CD4-positive, alpha-beta T cell (primary cell): ENCODE results near the gene SFSWAP. TPM values are rescaled to one million over a fixed set of nuclear protein-coding genes. Genes with fewer than 3 reads are reported as not detected.
"Not testable (repeated sequence)": the region's sequence is repeated elsewhere in the genome, so short reads cannot be mapped to it uniquely, and the experiment has no call there.

ENCODE experiments used
- ATAC-seq: fragments of 200-7000 bp; cut with Tn5 transposase; one replicate; pipeline ENCODE4 v1.10.0; 2022; ENCODE audit warnings: mild to moderate bottlenecking; ENCODE audit not compliant: poor library complexity
- CTCF ChIA-PET: fragments of 350-600 bp; sonication (Branson Sonifier 250); formaldehyde crosslinking; loops from one replicate; lab custom pipeline; 2021; ENCODE audit warnings: antibody characterized with exemption, inconsistent platforms; lab: Charles Lee
- POLR2A ChIA-PET: fragments of 350-600 bp; sonication (Branson Sonifier 250); formaldehyde crosslinking; loops from one replicate; lab custom pipeline; 2021; ENCODE audit warnings: antibody characterized with exemption, inconsistent platforms; lab: Charles Lee
- DNase-seq, 14 experiments: peaks; one replicate each; pipeline ENCODE4 v3.0.0-alpha.2; 2013 to 2020; ENCODE audit warnings: mixed read lengths in 2 of 14
- H3K27ac ChIP-seq, 2 donors: one replicate each; pipeline versions ENCODE4 v1.5.1 to v1.7.0; 2013; ENCODE audit warnings: low read length in 2 of 2, low read depth in 1 of 2, mild to moderate bottlenecking in 1 of 2
- H3K27me3 ChIP-seq, 2 experiments: 1 replicate in 1 of 2; 2 replicates in 1 of 2; pipeline versions ENCODE4 v1.6.1 to v1.7.0; 2013; ENCODE audit warnings: low read length in 2 of 2, control low read depth in 1 of 2, mild to moderate bottlenecking in 1 of 2, moderate library complexity in 1 of 2; ENCODE audit not compliant: insufficient read depth in 2 of 2, control insufficient read depth in 1 of 2
- H3K36me3 ChIP-seq: one replicate; pipeline ENCODE4 v1.6.1; 2013; ENCODE audit warnings: low read length, control low read depth; ENCODE audit not compliant: insufficient read depth
- H3K4me1 ChIP-seq: one replicate; pipeline ENCODE4 v1.6.1; 2013; ENCODE audit warnings: low read length, control low read depth; ENCODE audit not compliant: insufficient read depth
- H3K4me3 ChIP-seq: one replicate; pipeline ENCODE4 v1.5.1; 2013; ENCODE audit warnings: mild to moderate bottlenecking, low read length, moderate library complexity
- H3K9me3 ChIP-seq, 2 experiments: 1 replicate in 1 of 2; 2 replicates in 1 of 2; pipeline versions ENCODE4 v1.6.1 to v1.7.0; 2013; ENCODE audit warnings: low read length in 2 of 2, mild to moderate bottlenecking in 2 of 2, control low read depth in 1 of 2, moderate library complexity in 1 of 2; ENCODE audit not compliant: control insufficient read depth in 1 of 2, insufficient read depth in 1 of 2
- H3K27ac Mint-ChIP-seq: one replicate; pipeline ENCODE4 v1.8.0; 2020; ENCODE audit warnings: mixed read lengths
- H3K27me3 Mint-ChIP-seq: one replicate; pipeline ENCODE4 v1.8.0; 2021; ENCODE audit warnings: mixed read lengths
- H3K36me3 Mint-ChIP-seq: one replicate; pipeline ENCODE4 v1.8.0; 2021; ENCODE audit warnings: low read depth, mixed read lengths
- H3K4me1 Mint-ChIP-seq: one replicate; pipeline ENCODE4 v1.8.0; 2021; ENCODE audit warnings: low read depth, mixed read lengths
- H3K4me3 Mint-ChIP-seq: one replicate; pipeline ENCODE4 v1.8.0; 2020; ENCODE audit warnings: mild to moderate bottlenecking, mixed read lengths
- H3K9me3 Mint-ChIP-seq: one replicate; pipeline ENCODE4 v1.8.0; 2020; ENCODE audit warnings: mixed read lengths
- CTCF ChIP-seq: fragments of 200-600 bp; IDR thresholded peaks from one replicate; pipeline ENCODE4 v1.8.0; 2022; ENCODE audit warnings: antibody characterized with exemption, mild to moderate bottlenecking
- intact Hi-C, 2 experiments: fragments of 100-400 bp; cut with DNase I in 1 of 2; cut with micrococcal nuclease in 1 of 2; formaldehyde crosslinking; loops; one replicate each; pipeline versions ENCODE4 v1.15.1 to v1.9.0; 2023 to 2025; cut with DNase I, micrococcal nuclease
- total RNA-seq, 174 experiments: library from RNA in 2 of 174; stranded (reverse) in 2 of 174; gene quantifications; one replicate each; pipeline ENCODE4 v1.2.3 and lab custom pipeline; 2021 to 2026

SFSWAP gene
- total RNA-seq, 2 experiments from 2014 or later = 88.7 to 98.4 TPM

- no peak overlapping the region for H3K4me3 Mint-ChIP-seq
- no peak overlapping the region for H3K27ac Mint-ChIP-seq
- no peaks in the 10 kb centered on the region for H3K9me3 ChIP-seq
- ChIA-PET CTCF (interaction anchor here (0.8 to 1.6 kb wide), 2 partner anchors 10 to 23 kb away, joined by 4 read pairs; no protein-coding TSS in a partner anchor), POLR2A (interaction anchor here (1.3 kb wide), 1 partner anchor 13 kb away, joined by 5 read pairs; no protein-coding TSS in a partner anchor)
- H3K4me1 ChIP-seq = no peaks in the 10 kb centered on the region
- no peaks in the 10 kb centered on the region for H3K27me3 ChIP-seq
- no peak for DNase-seq
- no peaks in the 10 kb centered on the region for H3K27me3 Mint-ChIP-seq
- H3K36me3 Mint-ChIP-seq = peaks cover 89% of the 10 kb centered on the region
- no peak overlapping the region for H3K27ac ChIP-seq
- ATAC-seq = no peak
- intact Hi-C loops = no loop called here
- TF ChIP-seq CTCF = no peak
- H3K4me1 Mint-ChIP-seq = no peaks in the 10 kb centered on the region
- H3K9me3 Mint-ChIP-seq = no peaks in the 10 kb centered on the region
- H3K36me3 ChIP-seq = peaks cover 64% of the 10 kb centered on the region
- H3K4me3 ChIP-seq = no peak overlapping the region
These were observed 26.4 kb downstream of the SFSWAP start for GRCh38 chr12:131737150-131737827.

GRCh38 chr12:131738196-131738595, 27.3 kb downstream of the SFSWAP start:
- ATAC-seq = no peak
- Histone ChIP-seq H3K36me3 (peaks cover 64% of the 10 kb centered on the region), H3K4me3 (no peak overlapping the region), H3K27me3 (no peaks in the 10 kb centered on the region), H3K9me3 (peaks cover 0 to 1% of the 10 kb centered on the region in 2 experiments), H3K27ac (no peak overlapping the region), H3K4me1 (no peaks in the 10 kb centered on the region)
- peaks cover 89% of the 10 kb centered on the region for H3K36me3 Mint-ChIP-seq
- peaks cover 2% of the 10 kb centered on the region for H3K9me3 Mint-ChIP-seq
- no peak for TF ChIP-seq CTCF
- no peaks in the 10 kb centered on the region for H3K4me1 Mint-ChIP-seq
- intact Hi-C loops = no loop called here
- POLR2A ChIA-PET = interaction anchor here (1.3 kb wide), 1 partner anchor 12 kb away, joined by 5 read pairs; no protein-coding TSS in a partner anchor
- CTCF ChIA-PET = interaction anchor here (0.8 to 1.6 kb wide), 2 partner anchors 11 to 22 kb away, joined by 4 read pairs; no protein-coding TSS in a partner anchor
- no peak overlapping the region for H3K27ac Mint-ChIP-seq
- no peak for DNase-seq
- no peak overlapping the region for H3K4me3 Mint-ChIP-seq
- H3K27me3 Mint-ChIP-seq = no peaks in the 10 kb centered on the region

- no peaks in the 10 kb centered on the region for H3K27me3 ChIP-seq
- Mint-ChIP-seq H3K36me3 (peaks cover 89% of the 10 kb centered on the region), H3K4me3 (no peak overlapping the region), H3K27ac (no peak overlapping the region), H3K9me3 (peaks cover 2% of the 10 kb centered on the region), H3K27me3 (no peaks in the 10 kb centered on the region), H3K4me1 (no peaks in the 10 kb centered on the region)
- peaks cover 0 to 10% of the 10 kb centered on the region in 2 experiments for H3K9me3 ChIP-seq
- no peak overlapping the region for H3K27ac ChIP-seq
- DNase-seq (no peak), ATAC-seq (no peak)
- intact Hi-C loops = no loop called here
- TF ChIP-seq CTCF = no peak
- H3K36me3 ChIP-seq = peaks cover 64% of the 10 kb centered on the region
- ChIA-PET POLR2A (no interaction called here), CTCF (interaction anchor here (1.0 kb wide), 1 partner anchor 15 kb away, joined by 3 read pairs; no protein-coding TSS in a partner anchor)
- H3K4me1 ChIP-seq = no peaks in the 10 kb centered on the region
- no peak overlapping the region for H3K4me3 ChIP-seq
These were observed 29.7 kb downstream of the SFSWAP start for GRCh38 chr12:131740626-131741025.

GRCh38 chr12:131742761-131743160, 31.9 kb downstream of the SFSWAP start:
- Histone ChIP-seq H3K36me3 (peaks cover 78% of the 10 kb centered on the region), H3K9me3 (peaks cover 0 to 10% of the 10 kb centered on the region in 2 experiments)
- H3K27ac ChIP-seq, H3K4me1 ChIP-seq, H3K27me3 Mint-ChIP-seq, ATAC-seq, CTCF ChIA-PET, H3K4me3 Mint-ChIP-seq, POLR2A ChIA-PET, H3K4me3 ChIP-seq, H3K27me3 ChIP-seq, H3K9me3 Mint-ChIP-seq, H3K4me1 Mint-ChIP-seq, H3K27ac Mint-ChIP-seq, intact Hi-C loops, DNase-seq: not testable (repeated sequence)
- peaks cover 92% of the 10 kb centered on the region for H3K36me3 Mint-ChIP-seq

GRCh38 chr12:131743410-131743809, 32.5 kb downstream of the SFSWAP start:
- H3K4me1 ChIP-seq, POLR2A ChIA-PET, H3K9me3 Mint-ChIP-seq, CTCF ChIA-PET, H3K4me3 Mint-ChIP-seq, H3K4me1 Mint-ChIP-seq, H3K27me3 Mint-ChIP-seq, DNase-seq, H3K27ac ChIP-seq, intact Hi-C loops, H3K4me3 ChIP-seq, ATAC-seq, H3K27me3 ChIP-seq, H3K27ac Mint-ChIP-seq: not testable (repeated sequence)
- peaks cover 0 to 10% of the 10 kb centered on the region in 2 experiments for H3K9me3 ChIP-seq
- H3K36me3 ChIP-seq = peaks cover 85% of the 10 kb centered on the region
- peaks cover 92% of the 10 kb centered on the region for H3K36me3 Mint-ChIP-seq
